ENCODE measurements around the gene ANXA8.
"Not testable (repeated sequence)": the region's sequence is repeated elsewhere in the genome, so short reads cannot be mapped to it uniquely, and the experiment has no call there.

Gene ANXA8

GRCh38 chr10:47462577-47463358 lies 21.1 kb downstream of the ANXA8 start:
- not testable (repeated sequence) for DNase-seq

GRCh38 chr10:47461261-47461687 lies 22.6 kb downstream of the ANXA8 start:
- not testable (repeated sequence) for DNase-seq

- DNase-seq: no peak
These were observed 25.3 kb downstream of the ANXA8 start for GRCh38 chr10:47458466-47459154.

- no peak for DNase-seq
These were observed 26.1 kb downstream of the ANXA8 start for GRCh38 chr10:47457826-47458225.

DNA sequence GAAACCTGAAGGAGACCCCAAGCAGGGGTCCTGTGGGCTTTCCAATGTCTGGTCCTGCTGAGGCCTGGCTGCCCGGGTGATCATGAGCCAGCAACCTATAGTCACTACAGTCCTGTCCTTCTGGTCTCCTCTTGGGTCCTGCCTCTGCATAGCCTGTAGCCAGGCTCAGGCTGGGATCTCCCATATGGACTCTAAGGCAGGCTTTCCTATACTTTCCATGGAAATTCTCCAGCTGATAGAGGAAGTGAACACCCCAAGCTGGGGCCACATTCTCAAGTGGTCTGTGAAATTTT lies 26.4 kb downstream of the ANXA8 start:
- no peak for DNase-seq

DNA sequence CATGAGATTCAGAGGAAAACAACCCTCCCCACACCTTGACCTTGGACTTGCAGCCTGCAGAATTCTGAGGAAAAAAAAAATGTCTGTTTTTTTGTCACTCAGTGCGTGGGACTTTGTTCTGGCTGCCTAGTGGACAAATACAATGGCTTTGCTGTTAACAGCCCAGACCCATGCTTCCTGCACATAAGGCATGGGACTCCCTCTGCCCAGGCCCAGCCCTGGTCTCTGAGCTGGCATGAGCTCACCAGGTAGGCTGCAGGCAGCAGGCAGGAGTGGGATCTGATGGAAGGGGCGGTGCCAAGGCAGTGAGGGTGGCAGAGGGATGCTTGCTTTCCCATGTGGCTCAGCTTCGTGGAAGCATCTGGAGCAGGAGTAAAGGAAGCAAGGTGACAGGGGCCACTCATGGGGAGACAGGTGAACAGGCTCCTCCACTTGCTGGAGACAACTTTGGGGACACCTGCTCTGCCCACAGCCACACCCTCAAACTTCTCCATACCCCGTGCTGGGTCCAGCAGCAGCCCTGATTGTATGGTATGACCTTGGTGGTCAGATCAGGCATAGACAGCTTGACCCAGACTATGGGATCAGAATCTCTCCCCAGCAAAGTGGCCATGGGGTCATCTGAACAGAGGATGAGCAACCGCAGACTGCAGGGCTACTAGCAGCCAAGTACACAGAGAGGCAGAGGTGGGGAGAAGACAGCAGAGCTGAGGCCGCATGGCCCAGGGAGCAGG lies 27.0 kb downstream of the ANXA8 start:
- DNase-seq: no peak

DNA sequence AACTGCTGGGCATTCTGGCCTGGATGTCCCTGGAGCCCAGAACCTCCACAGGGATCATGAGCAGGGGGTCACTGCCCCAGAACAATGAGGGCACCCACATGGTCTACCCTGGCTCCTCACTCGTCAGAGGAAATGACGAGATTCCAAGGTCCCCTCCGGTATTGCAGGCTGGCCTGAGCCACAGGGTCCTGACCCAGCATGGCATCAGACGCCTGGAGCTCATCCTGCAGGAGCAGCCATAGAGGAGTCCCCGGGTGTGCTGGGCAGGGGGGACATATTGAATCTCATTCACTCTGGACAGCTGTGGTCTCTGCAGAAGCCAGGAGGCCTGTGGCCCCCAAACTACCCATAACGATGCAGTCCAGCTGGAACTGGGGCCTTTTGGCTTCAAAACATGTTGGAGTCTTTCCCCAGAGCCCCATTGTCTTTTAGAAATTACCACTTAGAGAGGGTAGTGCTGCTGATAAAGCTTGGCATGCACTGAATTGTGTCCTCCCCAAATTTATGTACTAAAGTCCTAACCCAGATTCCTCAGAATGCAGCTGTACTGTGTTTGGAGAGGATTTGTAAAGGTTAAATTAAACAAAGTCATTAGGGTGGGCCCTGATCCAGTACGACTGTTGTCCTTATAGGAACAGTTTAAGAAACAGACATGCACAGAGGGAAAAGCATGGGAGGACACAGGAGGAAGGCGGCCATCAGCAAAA lies 27.7 kb downstream of the ANXA8 start:
- no peak for DNase-seq

- DNase-seq: not testable (repeated sequence)
These were observed 28.4 kb downstream of the ANXA8 start for GRCh38 chr10:47455350-47456078.

DNA sequence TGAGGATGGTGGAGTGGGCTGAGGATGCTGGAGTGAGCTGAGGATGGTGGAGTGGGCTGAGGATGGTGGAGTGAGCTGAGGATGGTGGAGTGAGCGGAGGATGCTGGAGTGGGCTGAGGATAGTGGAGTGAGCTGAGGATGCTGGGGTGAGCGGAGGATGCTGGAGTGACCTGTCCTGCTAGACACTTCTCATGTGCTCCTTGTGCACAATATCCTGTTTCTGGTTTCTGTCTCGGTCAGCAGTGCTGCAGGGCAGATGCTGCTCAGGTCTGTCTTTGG lies 29.2 kb downstream of the ANXA8 start:
- DNase-seq: no peak

GRCh38 chr10:47454008-47454779 lies 29.7 kb downstream of the ANXA8 start:
- DNase-seq: no peak

DNA sequence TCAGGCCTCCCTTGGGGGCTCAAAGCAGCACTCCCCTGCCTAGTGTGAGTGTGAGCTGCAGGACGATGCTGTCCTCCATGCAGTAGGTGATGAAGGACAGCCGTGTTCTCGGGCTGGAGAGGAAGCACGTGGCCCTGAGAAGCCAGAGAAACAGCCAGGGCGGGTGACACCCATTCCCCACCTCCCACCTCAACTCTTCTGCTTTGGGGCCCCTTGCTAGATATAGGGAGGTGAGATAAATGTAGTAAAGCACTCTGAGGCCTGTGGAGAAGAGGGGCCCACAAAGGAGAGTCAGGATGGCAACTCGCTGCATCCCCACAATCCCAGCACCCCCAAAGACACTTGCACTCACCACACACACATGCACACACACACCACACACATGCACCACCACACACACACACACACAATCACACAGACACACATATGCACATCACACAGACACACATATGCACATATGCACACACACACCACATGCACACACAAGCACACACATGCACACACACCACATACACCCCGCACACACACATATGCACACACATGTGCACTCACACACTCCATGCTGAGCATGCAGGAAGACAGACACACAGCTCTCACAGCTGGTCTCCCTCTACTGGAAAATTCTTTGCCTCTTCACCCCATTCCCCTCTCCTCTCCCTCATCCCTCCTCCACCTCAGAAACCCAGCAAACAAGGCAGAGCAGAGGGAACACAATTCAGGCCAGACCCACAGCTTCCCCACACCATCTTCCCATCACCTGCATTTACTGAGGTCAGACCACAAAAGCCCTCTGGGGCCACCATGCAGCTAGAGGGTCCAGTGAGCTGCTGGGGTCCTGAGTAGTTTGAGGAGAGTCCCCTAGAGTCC lies 30.5 kb downstream of the ANXA8 start:
- no peak for DNase-seq

DNA sequence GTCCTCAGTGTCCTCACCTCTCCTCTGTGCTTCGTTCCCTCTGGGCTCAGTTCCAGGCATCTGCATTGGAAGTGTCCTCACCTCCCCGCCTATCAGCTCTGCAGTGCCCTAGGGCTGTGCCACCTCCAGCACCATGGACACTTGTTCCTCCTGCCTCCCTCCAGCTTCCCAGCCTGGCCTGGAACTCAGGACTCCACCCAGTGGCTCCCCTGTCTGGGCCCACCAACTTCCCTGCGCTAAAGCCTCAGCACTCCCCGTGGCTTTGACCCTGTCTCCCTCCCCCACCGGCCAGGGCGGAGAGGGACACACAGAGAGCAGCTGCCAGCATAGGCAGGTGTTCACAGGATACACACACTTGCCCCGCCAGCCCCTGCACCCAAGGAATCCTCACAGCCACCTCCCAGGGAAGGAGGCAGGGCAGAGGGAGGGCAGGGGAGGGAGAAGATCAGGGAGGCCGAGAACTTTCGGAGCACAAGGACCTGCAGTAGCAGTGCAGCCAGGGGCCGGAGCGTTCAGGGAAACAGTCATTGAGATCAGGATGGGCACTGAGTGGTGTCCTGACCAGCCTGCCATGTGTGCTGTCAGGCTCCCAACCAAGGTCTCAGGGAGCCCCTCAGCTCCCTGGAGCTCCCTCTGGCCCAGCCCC lies 31.3 kb downstream of the ANXA8 start:
- no peak for DNase-seq

- no peak for DNase-seq
These were observed 31.9 kb downstream of the ANXA8 start for GRCh38 chr10:47451998-47452494.

- DNase-seq: no peak
These were observed 32.5 kb downstream of the ANXA8 start for GRCh38 chr10:47451273-47451997.

GRCh38 chr10:47450442-47450841 lies 33.5 kb downstream of the ANXA8 start:
- no peak for DNase-seq

DNA sequence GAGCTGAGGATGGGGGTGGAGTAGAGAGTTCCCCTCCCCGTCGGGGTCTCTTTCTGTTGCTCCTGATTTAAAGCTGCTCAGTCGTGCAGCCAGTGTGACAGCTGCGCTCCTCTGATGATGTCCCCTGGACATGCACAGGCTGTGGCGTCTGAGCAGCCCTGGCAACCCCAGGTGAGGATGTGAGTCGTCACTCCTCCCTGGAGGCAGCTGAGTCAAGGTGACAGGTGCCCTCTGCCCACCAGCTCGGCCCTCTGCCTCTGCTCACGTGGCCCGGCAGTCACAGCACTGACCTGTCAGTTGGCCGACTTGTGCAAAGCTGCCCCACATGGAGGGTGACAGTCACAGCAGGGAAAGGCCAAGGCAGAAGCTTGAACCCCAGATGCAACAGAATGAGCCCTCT lies 33.9 kb downstream of the ANXA8 start:
- no peak for DNase-seq

GRCh38 chr10:47449102-47449978 lies 34.6 kb downstream of the ANXA8 start:
- no peak for DNase-seq

DNA sequence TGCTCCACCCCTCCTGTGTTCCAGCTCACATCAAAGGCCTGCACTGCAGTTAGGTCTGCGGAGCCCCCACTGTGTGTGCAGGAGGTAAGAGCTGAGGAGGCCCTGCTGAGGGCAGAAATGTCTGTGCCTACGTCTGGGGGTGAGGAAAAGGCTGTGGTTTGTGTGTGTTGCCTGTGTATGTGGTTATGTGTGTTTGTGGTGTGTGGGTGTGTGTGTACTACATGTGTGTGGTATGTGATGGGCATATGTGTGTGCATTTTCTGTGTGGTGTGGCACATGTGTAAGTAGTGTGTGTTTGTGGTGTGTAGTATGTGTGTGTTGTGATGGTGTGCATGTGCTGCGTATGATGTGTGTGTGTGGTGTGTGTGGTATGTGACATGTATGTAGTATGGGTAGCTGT lies 36.2 kb downstream of the ANXA8 start:
- no peak for DNase-seq

DNA sequence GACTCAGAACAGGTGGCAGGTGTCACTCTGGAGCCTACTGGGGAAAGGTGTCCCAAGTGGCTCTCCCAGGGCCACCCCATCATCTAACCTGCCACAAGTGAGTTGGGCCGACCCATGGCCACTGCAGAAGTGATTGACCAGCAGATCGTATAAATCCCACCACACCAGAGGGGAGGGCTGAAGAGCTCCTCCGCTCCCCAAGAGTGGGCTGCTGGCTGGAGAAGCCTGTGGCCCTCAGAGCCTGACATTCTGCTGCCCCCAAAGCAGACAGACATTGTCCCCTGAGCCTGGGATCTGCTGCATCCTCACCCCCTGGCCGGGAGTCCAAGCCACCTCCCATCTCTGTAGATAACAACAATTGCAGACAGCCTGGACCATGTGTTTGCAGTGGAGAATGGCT lies 36.7 kb downstream of the ANXA8 start:
- DNase-seq: no peak

Data from activated CD4-positive, alpha-beta T cell treated with anti-CD3 and anti-CD28 coated beads, Interleukin-2, amount 50 U/mL, for 1 hour (primary cell).